Adrenal gland (tissue), 5 donors: ENCODE results near the gene TBX6.

Source experiments
- POLR2A ChIP-seq, 2 donors: fragments of 450-650 bp; IDR thresholded peaks; one replicate each; pipeline ENCODE4 v1.6.1; 2017; ENCODE audit warnings: antibody characterized with exemption in 2 of 2, mild to moderate bottlenecking in 2 of 2, moderate library complexity in 1 of 2
- TF ChIP-seq, protein P1 (sequence below), 6 experiments: fragments of 450-650 bp in 4 of 6; fragments of 200-600 bp in 2 of 6; sonication (generic) in 1 of 6; IDR thresholded peaks; 1 replicate in 5 of 6; 2 replicates in 1 of 6; pipeline versions ENCODE4 v1.5.1 to v1.8.0; 2016 to 2021; ENCODE audit warnings: antibody characterized with exemption in 6 of 6, mild to moderate bottlenecking in 2 of 6, moderate library complexity in 1 of 6
- donor health status: DM: no; HTN: no; CAD: no.

DNA sequence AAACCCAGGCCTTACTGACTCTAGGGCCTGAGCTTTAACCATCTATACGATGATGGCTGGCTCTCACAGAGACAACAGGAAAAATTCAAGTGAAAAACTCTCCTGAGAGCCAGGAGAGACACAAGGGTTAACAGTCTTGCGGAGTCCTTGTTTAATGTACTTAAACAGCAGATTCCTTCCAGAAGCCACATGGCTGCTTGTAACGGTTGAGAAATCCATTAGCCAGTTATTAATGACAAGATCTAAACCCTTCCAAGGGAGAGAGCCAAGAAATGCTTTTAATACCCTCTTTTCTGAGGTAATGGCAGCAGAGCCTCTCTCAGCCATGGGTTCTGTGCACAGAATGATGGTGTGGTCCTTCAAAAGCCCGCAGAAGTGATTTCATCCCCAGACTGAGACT lies 31.4 kb downstream of the TBX6 start:
- TF ChIP-seq, protein P1, sequence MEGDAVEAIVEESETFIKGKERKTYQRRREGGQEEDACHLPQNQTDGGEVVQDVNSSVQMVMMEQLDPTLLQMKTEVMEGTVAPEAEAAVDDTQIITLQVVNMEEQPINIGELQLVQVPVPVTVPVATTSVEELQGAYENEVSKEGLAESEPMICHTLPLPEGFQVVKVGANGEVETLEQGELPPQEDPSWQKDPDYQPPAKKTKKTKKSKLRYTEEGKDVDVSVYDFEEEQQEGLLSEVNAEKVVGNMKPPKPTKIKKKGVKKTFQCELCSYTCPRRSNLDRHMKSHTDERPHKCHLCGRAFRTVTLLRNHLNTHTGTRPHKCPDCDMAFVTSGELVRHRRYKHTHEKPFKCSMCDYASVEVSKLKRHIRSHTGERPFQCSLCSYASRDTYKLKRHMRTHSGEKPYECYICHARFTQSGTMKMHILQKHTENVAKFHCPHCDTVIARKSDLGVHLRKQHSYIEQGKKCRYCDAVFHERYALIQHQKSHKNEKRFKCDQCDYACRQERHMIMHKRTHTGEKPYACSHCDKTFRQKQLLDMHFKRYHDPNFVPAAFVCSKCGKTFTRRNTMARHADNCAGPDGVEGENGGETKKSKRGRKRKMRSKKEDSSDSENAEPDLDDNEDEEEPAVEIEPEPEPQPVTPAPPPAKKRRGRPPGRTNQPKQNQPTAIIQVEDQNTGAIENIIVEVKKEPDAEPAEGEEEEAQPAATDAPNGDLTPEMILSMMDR (IDR thresholded peaks at IDR 0.05), result no peak
- no peak for TF ChIP-seq POLR2A (IDR thresholded peaks at IDR 0.05)
